Right lung (tissue), 5 donors: ENCODE results near the gene LLCFC1. TPM values are rescaled to one million over a fixed set of nuclear protein-coding genes. Genes with fewer than 3 reads are reported as not detected.

Experiments used
- DNase-seq, 2 donors: peaks; one replicate each; pipeline ENCODE4 v3.0.0-alpha.2; 2013
- polyA plus RNA-seq, 5 donors: library from polyadenylated mRNA; unstranded; fragments of 120-200 nt; gene quantifications; one replicate each; pipeline versions ENCODE4 v1.2.1 to v1.2.3, GENCODE V29; 2013; ENCODE audit warnings: inconsistent platforms in 1 of 5, low replicate concordance in 1 of 5; ENCODE audit not compliant: insufficient read length in 5 of 5, insufficient read depth in 1 of 5

Gene LLCFC1
- polyA plus RNA-seq, 5 donors = 0.25 to 0.63 (median 0.35) TPM

DNA sequence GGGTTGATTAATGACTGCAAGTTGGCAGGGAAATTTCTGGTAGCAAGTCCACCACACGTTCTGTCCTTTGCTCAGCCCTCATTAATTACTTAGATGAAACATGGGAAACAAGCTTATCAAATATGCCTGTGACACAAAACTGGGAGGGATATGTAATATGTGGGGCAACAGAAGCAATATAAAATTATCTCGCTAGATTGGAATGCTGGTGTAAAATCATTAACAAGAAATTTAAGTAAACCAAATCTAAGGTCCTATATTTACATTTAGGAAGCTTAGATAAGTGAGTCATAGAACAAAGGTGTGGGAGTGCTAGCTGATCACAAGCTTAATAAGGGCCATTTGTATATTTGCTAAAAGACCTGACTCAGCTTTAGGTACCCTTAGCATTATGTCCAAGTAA, 29.3 kb upstream of the LLCFC1 start:
- DNase-seq = no peak

DNA sequence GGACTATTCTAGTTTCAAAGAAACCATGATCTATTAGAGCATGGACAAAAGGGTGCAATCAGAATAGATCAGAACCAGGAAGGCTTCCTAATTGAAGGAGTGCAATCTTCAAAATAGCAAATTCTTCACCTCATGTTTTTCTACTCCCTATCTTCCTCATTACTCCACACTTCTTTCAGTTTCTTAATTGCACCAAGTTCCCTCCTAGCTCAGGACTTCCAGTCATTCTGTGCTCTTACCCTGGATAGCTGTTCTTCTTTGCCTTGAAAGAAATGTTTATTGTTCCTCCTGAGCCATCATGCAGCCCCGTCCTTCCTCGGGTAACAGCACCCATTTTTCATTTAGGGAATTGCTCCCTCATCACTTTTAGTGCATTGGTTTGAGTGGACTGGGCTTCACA, 28.8 kb upstream of the LLCFC1 start:
- DNase-seq = no peak

DNA sequence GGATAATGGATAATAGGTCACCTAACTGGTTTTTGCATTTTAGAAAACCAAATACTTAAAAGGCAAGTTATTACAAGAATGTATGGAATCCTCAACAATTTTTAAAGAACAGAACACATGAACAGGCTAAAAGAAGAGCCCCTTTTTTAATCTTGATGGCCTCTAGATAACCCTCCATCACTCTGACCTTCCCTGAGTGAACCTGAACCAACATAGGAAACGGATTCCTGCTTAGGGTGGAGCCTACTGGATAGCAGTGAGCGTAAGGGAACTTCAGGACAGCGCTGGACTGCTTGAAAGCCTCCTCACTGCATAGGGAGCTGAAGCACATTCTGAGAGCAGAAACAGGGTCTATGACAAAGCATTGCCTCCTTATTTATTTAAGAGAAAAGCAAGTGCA, 26.2 kb upstream of the LLCFC1 start:
- no peak for DNase-seq

DNA sequence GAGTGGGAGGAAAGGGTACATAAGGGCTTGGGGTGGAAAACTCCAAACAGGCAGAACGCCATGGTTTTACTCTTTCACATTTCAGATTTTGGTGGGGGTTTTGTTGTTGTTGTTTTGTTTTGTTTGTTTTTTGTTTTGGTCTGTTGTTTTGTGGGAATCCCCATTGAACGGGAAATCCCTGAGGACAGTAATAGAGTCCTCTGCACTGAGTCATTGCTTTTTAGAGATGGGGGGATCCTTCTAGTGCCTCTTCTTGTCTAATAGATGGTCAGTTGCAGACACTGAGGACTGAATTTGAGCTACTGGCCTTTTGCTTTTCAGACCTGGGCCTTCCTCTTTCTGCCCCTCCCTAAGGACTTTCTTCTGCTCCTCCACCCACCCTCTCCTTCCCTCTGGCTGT, 25.7 kb upstream of the LLCFC1 start:
- DNase-seq = no peak

DNA sequence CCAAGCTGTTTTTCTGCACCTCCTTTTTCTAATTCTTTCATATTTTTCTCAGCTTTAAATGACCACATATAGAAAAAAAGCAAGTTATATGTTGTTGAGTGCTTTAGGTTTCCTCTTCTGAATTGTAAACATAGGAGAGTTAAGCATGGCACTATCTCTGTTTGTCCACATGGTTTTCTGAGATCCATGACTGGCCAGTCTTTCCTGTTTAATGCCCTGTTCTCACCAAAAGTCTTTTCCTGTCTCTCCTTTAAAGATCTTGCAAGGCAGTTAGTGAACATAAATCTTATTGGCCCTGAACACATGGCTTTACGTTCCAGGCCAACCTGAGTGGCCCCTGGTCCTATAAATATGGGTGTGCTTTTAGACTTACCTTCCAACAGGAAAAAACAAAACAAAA, 25.2 kb upstream of the LLCFC1 start:
- DNase-seq = no peak

DNA sequence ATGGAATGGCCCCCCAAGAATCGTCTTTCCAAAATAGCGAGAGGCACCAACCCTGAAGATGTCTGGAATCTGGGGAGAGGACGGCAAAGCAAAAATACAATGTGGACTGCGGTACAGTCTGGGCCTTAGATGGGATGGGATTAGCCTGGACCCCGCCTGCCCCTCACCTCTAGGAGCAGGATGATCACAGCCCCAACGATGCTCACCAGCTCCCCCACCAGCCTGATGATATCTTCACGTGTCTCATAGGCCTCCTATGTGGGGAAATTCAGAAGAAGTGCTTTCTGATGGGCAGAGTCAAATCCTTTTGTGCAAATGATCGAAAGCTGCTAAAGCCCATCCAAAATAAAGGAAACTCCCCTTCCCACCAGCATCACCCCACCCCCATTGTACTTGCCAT, 24.0 kb upstream of the LLCFC1 start:
- DNase-seq = no peak

DNA sequence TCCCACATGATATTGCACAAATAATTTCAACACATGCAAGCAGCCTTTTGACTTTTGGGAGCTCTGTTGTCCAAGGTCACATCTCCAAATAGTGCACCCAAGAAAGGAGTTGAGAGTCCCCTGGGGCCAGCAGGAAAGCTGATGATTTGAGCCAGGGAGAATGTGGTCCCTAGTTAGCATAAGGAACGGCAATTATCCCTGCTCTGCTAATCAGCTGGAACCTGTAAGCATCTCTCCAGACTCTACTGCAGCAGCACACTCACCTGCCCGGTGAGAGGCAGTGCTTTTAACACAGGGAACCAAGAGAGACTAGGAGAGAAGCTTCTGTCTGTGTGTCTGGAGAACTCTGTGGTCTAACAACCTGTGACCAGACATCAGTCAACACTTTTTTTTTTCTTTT, 22.8 kb upstream of the LLCFC1 start:
- DNase-seq = no peak

DNA sequence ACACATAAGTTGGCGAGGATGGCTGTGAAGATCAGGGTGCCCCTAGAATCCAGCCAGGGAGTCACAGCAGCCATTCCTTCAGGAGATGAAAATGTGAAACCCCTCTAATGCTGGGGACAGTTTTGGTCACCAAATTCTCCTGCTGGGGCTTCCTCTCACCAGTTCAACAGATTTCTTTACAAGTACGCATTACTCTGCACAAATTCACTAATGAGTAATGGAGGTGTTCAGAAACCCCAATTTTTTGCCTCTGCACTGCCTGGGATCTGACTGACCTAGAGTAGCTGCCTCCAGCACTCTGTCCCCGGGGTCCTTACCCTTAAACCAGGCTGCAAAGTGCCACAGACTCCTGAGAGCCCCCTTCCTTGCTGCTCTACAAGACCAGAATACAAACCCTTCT, 21.8 kb upstream of the LLCFC1 start:
- DNase-seq = no peak

DNA sequence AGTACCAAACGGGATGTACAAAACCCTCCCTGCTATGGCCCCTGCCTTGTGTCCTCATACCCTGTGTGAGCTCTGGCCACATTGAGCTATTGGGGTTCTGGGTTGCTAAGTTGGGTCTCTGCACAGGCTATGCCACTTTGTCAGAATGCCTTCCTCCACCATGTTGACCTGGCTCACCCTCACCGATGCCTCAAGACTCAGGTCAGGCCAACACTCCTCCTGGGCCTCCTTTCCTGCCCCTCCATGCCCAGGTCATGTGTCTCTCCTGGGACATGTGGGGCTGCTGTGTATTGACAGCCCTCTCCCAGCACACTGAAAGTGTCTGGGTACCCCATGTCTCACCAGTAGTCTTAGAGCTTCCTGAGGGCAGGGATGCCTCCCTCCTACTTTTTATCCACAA, 20.4 kb upstream of the LLCFC1 start:
- DNase-seq = no peak

DNA sequence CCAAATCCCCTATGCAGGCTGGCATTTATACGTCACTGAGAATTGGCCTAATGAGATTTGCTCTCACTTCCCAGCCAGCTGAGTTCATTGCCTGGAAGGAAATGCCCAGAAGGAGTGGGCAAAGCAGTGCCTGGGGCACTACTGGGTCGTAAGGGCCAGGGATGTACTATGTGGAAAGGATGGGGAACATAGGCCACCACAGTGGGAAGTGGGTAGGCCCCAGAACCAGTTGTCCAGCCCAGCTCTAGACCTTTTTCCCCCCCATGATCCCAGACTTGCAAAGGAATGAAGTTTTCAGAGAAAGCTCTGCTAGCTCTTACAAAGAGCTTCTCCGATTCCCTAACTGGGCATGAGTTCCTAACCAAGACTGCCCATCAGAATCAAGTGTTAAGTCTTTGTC, 19.6 kb upstream of the LLCFC1 start:
- no peak for DNase-seq

DNA sequence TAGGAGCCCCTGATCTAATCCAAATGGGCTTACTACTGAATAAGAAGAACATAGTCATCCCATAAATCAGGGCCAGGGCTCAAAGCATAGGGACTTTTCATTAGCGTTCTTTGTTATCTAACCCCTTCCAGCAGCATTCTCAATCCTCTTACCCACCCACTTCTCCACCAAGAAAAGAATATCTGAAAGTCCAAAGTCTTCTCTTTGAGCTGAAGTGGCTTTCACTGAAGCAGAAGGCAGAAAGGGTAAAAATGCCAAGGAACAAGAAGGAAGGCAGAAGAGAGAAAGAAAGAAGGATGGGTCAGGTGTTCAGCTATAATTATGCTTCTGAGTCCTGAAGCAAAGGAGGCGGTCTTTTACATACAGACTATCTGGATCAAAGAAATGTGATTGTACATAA, 15.9 kb upstream of the LLCFC1 start:
- no peak for DNase-seq

DNA sequence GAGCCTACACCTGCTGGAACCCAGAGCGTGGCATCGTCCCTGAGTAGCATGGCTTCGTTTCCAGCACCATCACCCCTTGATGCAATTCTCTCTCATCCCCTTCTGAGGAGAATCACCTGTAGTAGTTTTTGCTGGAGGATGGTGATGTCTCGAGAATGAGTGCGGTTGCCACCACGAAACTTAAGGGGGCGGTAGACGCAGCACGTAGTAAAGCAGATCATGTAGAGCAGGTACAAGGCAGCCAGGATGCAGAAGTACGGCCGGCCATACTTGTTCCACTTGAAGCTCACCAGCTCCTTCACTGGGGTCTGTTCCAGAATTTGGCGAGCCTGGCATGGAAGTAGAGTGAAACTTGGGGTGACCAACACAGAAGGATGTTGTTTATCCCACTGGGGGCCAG, 13.9 kb upstream of the LLCFC1 start:
- DNase-seq = no peak

DNA sequence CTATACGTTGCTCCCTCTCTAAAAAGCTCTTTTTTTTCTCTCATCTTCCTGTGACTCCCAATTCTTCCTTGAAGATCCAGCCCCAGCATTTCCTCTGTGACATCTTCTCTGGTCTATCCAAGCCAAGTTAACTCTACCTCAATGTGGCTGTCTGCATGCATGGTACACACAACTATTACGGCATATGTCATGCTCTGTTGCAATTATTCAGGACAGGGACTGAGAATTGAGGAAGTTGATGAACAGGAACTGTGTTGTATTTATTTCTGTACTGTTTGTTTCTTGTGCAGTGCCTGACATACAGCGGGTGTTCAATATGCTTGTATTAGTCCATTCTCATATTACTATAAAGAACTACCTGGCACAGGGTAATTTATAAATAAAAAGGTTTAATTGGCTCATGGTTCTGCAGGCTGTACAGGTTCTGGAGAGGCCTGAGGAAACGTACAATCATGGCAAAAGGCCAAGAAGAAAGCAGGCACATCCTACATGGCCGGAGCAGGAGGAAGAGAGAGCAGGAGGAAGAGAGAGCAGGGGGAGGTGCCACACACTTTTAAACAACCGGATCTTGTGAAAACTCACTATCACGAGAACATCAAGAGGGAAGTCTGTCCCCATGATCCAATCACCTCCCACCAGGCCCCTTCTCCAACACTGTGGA, 12.1 kb upstream of the LLCFC1 start:
- no peak for DNase-seq

DNA sequence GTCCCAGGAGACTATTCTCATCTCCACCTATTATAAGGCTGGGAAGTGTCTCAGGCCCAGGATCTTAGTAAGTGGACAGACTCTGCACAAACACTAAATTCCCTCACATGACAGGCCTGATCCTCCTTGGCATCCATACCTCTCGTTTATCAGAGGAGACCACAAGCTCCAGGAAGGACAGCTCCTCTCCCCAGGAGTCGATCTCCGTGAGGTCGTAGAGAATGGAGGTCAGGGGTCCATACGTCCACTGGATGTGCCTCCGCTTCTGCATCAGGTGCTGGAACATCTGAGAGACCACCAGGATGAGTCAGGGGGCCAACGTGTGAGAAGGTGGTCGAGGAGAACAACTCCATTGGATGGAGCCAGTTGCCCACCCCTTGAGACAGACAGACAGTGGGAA, 11.3 kb upstream of the LLCFC1 start:
- DNase-seq = no peak

DNA sequence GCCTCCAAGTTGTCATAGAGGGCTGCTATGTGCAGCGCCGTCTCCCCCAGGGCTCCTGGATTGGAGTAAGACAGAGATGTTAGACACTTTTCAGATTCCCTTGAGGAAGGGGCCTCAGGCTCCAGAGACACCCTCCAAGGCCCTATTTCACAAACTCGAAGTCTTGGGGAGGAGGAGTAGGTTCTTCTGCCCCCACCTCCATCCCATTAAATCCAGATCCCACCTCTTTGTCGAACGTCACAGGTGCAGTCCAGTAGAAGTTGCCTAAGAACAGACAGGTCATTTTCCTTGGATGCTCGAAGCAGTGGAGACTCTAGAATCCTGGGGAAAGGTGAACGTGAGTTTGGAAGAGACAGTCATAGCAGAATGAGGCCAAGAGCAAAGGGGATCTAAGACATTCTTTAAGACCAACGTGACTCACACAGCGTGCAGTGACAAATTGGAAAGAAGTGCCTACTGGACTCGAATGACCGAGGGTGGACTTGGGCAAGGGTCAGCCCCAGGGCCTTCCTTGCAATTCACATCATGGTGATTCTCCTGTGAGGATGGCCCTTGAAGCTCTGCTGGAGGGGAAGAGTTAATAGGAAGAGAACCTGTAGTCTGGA, 9.1 kb upstream of the LLCFC1 start:
- no peak for DNase-seq

DNA sequence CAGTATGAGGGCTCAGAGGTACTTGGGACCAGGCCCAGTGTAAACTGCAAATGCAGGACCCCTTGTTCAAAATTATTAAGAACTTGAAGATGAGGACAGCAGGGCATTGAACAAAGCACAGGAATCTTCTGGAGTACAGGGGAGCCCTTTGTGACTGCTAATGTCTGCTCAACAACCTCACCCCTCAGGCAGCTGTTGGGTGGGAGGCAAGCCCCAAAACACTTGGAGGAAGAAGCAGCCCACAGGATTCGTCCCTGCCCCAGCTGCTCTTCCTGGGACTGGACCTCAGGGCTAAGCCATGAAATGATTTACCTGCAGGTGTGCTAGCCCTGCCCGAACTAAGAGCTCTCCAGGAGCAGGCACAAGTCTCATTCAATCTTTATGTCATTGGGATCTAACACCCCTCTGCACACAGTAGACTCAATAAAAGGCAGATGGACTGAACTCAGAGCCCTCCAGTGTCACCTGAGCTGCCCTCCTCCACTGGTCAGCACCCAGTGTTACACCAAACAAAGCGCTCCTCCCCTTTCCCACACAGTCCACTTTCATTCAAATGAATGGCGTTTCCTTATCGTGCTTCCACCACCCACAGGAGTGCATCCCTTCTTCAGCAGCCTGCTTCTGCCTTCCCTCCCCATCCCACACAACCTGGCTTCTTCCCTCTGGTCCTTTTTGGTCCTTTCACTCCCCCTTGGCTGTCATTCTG, 6.7 kb upstream of the LLCFC1 start:
- DNase-seq = no peak

DNA sequence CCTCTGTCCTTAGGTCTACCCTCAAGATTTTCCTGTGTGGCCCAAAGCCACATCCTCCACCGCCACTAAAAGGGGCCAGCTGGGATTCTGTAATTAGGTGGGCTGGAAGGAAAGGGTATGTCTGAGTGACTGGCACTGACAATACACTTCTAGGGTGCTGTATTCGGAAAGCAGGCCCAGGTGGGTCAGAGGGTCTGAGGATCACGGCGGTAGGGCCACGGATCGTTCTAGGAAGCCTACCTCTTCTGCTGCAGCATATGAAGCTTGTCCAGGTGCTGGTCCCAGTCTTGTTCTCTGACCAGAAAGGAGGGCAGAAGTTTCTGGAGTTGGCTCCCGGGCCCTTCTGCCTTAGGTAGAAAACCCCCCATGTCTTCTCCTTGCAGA, 6.2 kb upstream of the LLCFC1 start:
- DNase-seq = no peak

DNA sequence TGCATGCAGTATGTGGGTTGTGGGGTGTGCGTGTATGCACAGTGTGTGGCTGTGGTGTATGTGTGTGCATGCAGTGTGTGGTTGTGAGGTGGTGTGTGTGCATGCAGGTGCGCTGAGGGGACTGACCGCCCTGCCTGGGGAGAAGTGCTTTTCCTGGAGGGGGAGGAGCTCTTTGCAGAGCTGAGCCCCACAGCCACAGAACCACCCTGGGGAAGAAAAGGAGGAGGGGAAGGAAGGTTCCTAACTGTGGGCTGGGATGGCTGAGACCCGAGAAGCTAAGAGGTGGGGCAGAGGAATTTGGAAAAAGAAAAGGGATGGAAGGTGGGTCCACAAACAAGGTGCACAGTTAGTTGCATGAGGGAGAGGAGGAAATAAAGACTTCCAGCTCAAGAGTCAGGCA, 5.7 kb upstream of the LLCFC1 start, which contains the start of gene TRPV5:
TSS of gene TRPV5 (minus strand) at position 123 of the 400 bp plus-strand sequence. CDS start 287 bp downstream, outside the sequence.
- no peak for DNase-seq

DNA sequence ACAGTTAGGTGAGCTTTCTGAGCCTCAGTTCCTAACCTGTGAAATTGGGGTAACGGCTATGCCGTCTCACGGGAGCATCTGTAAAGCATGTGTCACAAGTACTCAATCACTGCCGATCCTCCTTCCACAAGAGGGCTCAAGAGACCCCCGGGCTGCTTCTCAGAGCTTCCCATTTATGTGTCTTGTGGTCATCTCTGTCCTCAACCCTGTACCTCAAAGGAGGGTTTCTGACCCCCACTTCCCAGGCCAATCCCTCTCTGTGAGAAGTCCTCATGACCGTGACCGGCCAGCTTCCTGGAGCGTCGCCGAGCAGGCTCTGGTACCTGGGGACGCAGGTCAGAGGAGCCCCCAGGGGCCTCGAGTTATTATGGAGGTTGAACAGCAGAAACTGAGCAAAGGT, 5.2 kb upstream of the LLCFC1 start:
- DNase-seq = no peak

DNA sequence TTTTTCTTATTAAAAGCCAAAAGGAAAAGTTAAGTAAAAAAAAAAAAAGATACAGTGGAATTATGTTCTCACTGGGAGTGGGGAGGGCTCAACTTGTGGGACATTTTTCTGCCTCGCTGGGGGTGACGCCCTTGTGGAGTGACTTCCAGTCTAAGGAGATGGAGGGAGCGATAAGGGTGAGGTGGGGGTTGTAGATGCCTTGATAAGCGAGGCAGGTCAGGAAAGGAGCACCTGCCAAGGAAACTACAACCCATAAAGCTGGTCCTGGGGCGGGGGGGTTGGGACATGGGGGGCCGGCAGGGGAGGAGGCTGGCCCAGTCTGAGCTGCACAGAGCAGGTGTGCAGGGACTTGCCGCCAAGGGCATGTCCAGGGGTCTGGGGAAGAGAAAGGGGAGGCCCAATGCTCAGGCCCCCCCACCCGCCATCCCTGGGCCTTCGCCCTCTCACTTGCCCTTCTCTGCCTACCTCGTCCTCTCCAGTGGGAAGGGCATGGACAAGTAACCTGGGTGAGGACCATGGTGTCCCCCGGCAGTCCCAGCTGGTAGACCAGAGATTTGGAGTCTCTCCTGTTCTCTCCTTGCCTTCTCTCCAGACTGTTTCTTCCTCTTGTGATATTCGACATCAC, 3.2 kb upstream of the LLCFC1 start:
- DNase-seq = no peak

DNA sequence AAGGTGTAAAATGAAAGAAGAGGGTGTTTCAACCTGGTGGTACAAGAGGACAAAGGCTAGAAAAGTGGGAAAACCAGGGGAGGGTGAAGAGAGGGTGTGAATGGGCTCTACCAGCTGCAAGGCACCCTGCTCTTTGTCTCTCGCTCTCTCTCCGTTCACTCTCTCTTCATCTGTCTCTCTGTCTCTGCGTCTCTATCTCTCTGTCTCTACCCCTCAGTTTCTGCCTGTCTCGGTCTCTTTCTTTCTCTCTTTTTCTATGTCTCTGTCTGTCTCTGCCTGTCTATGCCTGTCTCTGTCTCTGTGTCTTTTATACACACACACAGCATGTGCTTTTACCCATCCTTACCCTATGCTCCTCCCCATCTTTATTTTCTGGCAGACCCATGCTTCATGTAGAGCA, 673 bp upstream of the LLCFC1 start:
- no peak for DNase-seq

DNA sequence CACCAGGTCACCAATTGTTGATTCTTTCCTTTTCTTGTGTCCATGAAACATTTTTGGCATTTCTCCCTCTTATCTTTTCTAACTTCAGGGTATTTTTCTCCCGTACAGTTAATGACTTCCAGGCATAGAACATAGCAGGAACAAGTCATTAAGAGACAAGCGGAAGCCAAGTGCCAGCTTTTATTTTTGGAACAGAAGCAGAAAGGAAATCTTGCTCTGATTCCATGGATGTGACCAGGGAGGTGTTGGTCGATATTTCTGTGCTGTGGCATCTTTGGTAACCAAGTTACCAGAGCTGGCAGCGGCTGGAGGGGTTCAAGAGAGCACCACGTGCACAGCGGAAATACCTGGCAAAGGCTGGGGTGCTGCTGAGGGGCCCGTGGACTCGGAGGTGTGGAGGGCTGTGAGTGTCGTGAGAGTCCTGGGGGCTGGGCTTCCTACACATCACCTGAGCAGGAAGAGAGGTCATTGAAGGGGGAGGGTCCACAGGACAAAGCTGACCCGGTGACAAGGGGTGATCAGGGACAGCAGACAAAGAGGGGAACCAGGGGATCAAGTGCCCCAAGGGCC, 1.8 kb downstream of the LLCFC1 start:
- peak; percentile 18 to 27 for DNase-seq

DNA sequence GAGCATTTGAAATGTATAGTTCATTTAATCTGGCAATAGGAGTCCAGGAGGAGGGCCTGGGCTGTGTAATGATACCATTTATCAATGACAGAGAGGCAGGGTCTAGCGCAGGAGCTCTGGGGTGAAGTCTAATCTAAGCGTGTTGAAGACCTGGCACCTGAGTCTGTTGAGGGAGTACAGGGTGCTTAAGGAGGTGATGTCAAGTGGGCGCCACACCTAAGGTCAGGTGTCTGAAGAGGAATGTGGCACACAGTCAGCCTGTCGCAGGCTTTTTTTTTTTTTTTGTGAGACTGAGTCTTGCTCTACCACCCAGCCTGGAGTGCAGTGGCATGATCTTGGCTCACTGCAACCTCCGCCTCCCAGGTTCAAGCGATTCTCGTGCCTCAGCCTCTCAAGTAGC, 2.3 kb downstream of the LLCFC1 start:
- no peak for DNase-seq
